AG09309 (cell line): ENCODE results near the gene ACER1.

Experiments used
- DNase-seq: peaks from one replicate; pipeline ENCODE4 v3.0.0-alpha.2; 2010; ENCODE audit warnings: low read depth
- H3K4me3 ChIP-seq: 2 replicates; pipeline ENCODE4 v1.5.1; 2011; ENCODE audit warnings: mild to moderate bottlenecking, low read depth, low read length, moderate library complexity; ENCODE audit not compliant: control insufficient read depth
- TF ChIP-seq, protein P1 (sequence below): IDR thresholded peaks from 2 replicates; pipeline ENCODE4 v1.5.1; 2011; ENCODE audit warnings: mild to moderate bottlenecking, low read depth, low read length, inconsistent platforms; ENCODE audit not compliant: insufficient read depth, control insufficient read depth; ENCODE audit errors: missing control alignments

The ACER1 gene

GRCh38 chr19:6269101-6269886, 64.1 kb downstream of the ACER1 start:
- TF ChIP-seq, protein P1, sequence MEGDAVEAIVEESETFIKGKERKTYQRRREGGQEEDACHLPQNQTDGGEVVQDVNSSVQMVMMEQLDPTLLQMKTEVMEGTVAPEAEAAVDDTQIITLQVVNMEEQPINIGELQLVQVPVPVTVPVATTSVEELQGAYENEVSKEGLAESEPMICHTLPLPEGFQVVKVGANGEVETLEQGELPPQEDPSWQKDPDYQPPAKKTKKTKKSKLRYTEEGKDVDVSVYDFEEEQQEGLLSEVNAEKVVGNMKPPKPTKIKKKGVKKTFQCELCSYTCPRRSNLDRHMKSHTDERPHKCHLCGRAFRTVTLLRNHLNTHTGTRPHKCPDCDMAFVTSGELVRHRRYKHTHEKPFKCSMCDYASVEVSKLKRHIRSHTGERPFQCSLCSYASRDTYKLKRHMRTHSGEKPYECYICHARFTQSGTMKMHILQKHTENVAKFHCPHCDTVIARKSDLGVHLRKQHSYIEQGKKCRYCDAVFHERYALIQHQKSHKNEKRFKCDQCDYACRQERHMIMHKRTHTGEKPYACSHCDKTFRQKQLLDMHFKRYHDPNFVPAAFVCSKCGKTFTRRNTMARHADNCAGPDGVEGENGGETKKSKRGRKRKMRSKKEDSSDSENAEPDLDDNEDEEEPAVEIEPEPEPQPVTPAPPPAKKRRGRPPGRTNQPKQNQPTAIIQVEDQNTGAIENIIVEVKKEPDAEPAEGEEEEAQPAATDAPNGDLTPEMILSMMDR, result no peak
- DNase-seq, result no peak
- H3K4me3 ChIP-seq, result no peak overlapping the region

DNA sequence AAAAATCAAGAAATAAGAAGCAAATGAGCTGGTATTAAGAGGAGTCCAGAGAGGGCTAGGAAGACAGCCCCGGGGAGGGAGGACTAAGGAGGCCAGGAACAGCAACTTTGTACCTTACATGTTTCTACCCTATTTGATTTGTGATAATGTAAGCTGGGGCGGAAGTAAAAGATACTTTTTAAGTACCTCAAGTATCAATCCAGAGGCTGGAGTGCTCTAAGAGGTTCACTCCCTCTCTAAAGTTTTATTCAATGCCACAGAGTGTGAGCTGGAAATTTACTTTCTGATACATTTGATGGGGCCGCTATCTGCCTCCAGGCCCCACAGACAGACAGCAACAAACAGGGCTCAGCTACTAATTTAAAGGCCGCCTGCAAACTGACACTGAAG, 65.0 kb downstream of the ACER1 start:
- TF ChIP-seq, protein P1, result no peak
- no peak overlapping the region for H3K4me3 ChIP-seq
- no peak for DNase-seq

GRCh38 chr19:6267552-6268381, 65.6 kb downstream of the ACER1 start:
- no peak overlapping the region for H3K4me3 ChIP-seq
- TF ChIP-seq, protein P1, result no peak
- no peak for DNase-seq

DNA sequence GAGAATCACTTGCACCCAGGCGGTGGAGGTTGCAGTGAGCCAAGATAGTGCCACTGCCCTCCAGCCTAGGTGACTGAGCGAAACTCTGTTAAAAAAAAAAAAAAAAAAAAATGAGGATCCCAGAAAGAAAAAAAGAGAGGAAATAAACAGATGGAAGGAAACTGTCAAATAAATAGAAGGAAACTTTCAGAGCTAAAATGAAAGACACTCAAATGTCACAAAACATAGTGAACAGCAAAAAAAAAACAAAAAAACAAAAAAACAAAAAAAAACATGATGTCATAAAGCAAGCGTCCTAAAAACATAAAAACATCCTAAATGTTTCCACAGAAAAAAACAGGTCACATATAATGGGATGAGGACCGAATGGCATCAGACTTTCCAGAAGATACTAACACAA, 68.6 kb downstream of the ACER1 start:
- H3K4me3 ChIP-seq, result no peak overlapping the region
- TF ChIP-seq, protein P1, result no peak
- DNase-seq, result no peak

DNA sequence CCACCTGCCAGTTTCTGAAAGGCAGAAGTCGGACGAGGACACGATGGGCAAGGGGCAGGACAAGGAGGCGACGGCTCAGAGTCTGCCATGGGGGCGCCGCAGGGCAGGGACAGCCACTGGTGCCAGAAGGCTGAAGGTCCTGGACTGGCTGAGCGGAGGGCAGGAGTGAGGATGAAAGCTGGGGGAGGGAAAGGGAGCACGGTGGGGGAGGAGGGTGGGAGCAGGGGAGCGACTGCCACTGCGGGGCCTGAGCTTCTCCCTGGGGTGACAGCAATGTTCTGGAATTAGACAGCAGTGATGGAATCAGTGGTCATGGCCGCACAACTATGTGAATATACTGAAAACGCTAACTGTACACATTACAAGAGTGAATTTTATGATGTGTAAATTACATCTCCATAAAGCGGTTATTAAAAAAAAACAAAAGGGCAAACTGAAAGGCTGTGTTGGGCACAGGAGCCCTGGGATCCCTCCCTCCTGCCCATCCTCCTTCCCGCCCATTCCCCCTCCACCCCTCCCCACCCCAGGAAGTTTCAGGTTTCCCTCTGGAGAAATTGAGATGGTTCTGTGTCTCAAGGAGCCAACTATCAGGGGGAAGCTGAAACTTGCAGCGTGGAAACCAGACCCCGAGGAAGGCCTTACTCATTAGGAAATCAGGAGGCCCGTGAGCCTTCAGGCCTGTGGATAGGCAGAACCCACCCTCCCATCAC, 69.5 kb downstream of the ACER1 start:
- no peak overlapping the region for H3K4me3 ChIP-seq
- TF ChIP-seq, protein P1, result no peak
- DNase-seq, result no peak

DNA sequence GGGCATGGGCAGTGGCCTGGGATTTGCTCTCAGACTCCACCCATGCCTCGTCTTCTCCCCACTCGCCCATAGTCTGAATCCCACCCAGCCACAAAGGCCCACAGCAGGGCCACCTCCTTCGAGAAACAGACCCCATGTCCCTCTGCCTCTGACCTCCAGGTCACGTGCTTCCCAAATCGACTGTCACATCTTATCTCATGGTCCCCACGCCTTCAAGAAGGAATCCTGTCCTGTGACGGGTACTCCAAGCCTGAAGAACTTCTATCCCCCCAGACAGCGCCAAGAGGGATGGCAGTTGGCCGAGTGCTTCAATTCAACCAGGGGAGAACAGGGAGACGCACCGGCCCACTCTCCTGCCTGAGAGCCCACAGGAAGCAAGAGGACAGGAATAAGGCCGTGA, 70.1 kb downstream of the ACER1 start:
- H3K4me3 ChIP-seq, result no peak overlapping the region
- no peak for DNase-seq
- TF ChIP-seq, protein P1, result no peak
